ENCODE results near the gene PTPRK.

- TF ChIP-seq RXRA (IDR thresholded peaks at IDR 0.05; ENCODE audit: insufficient read depth, low read depth, low read length) = no peak
- TF ChIP-seq, protein P1, sequence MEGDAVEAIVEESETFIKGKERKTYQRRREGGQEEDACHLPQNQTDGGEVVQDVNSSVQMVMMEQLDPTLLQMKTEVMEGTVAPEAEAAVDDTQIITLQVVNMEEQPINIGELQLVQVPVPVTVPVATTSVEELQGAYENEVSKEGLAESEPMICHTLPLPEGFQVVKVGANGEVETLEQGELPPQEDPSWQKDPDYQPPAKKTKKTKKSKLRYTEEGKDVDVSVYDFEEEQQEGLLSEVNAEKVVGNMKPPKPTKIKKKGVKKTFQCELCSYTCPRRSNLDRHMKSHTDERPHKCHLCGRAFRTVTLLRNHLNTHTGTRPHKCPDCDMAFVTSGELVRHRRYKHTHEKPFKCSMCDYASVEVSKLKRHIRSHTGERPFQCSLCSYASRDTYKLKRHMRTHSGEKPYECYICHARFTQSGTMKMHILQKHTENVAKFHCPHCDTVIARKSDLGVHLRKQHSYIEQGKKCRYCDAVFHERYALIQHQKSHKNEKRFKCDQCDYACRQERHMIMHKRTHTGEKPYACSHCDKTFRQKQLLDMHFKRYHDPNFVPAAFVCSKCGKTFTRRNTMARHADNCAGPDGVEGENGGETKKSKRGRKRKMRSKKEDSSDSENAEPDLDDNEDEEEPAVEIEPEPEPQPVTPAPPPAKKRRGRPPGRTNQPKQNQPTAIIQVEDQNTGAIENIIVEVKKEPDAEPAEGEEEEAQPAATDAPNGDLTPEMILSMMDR (IDR thresholded peaks at IDR 0.05; ENCODE audit: control extremely low read depth in 1 of 3, insufficient read depth in 1 of 3, low read depth in 1 of 3, low read length in 3 of 3) = no peak
- no peak for TF ChIP-seq HDAC2 (IDR thresholded peaks at IDR 0.05; ENCODE audit: borderline replicate concordance in 1 of 2, low read depth in 2 of 2, low read length in 2 of 2)
- TF ChIP-seq SIX5 (IDR thresholded peaks at IDR 0.05; ENCODE audit: low read depth, low read length) = no peak
- no peak for TF ChIP-seq EP300 (IDR thresholded peaks at IDR 0.05; ENCODE audit: borderline replicate concordance in 1 of 2, low read depth in 2 of 2, low read length in 2 of 2)
These were observed 98.6 kb downstream of the PTPRK start for GRCh38 chr6:128421788-128422187.
